ENCODE results near the gene ATF7IP. TPM values are rescaled to one million over a fixed set of nuclear protein-coding genes. Genes with fewer than 3 reads are reported as not detected.

The ATF7IP gene
- total RNA-seq = 19.6 and 30.2 TPM in 2 replicates

DNA sequence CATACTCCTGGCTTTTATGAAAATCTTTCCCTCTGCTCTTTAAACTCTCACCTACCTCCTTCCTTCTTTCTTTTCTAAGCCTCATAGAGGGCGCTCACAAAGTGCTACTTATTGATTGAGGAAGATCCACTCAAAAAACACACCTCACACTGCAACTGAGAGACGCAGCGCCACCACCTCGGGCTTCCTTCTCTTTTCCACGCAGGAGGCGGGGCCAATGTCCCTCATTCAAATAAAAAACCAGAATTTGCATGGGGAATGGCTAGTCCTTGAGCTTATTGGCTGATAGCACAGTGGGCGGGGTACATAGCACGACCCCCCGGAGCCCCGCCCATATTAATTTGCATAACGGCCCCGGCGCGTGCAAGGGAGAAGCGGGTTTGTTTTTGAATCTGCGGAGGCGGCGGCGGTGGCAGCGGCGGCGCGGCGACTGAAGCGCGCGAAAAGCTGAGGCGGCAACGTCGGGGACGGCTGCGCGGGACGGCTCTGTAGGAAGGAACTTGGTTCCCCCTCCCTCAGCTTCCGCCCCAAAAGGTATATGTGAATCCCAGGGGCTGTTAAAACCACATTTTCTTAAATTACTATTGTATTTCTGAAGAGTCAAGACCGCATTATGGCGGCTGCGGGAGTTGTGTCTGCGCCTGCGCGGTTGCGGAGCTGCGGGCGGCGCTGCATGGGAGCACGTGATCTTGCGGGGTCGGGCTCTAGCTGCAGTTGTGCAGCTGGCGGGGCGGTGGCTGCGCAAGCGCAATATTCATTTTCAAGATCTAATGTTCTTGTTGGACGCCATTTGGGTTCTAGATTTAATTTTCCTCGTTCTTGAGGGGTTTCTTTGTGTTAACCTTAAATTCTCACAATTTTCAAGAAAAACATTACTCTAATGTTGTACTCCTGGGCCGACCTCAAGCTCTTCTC lies at the start of gene ATF7IP:
Gene ATF7IP (plus strand): TSS at position 389 of the 915 bp plus-strand sequence. CDS start 58,234 bp downstream, outside the sequence.

Other genes with a start within 250 kb of the ATF7IP start
- 2.0 and 2.1 TPM in 2 replicates for gene PLBD1, start 202.2 kb downstream of the ATF7IP start, total RNA-seq

Data from aortic smooth muscle cell (primary cell).